SKM-1 (cell line): ENCODE results near the gene KY.

Source experiments
- DNase-seq: peaks from one replicate; lab custom pipeline; 2025; ENCODE audit not compliant: unreplicated experiment; lab: John Stamatoyannopoulos, UW

KY gene

DNA sequence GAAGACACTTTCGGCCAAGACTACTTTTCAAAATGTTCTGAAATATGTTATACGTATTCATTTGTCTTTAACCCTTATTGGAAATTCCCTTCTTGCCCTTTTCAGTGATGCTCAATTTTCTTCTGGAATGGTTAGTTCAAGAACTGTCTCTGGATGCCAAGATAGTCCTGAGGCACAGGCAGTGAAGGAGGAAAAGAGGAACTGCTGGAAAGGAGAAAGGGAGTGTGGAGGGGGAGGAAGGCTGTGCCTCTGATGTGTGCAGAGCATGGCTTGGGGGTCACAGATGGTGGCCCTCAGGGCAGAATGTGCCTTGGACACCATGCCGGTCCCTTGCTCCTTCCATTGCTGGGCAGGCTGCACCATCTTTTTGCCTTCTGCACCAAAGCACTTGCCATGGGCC is 91.2 kb downstream of the KY start:
- no peak for DNase-seq
